ENCODE measurements around the gene STOX2. TPM values are rescaled to one million over a fixed set of nuclear protein-coding genes. Genes with fewer than 3 reads are reported as not detected.

STOX2 gene
- total and polyA plus RNA-seq, 10 donors, result 0.53 to 42.8 (median 28.6) TPM

- Histone ChIP-seq H3K27ac (peak overlapping the region in 5 of 8 donors; percentile 12 to 51 (median 36)), H3K9me3 (no peaks in the 10 kb centered on the region), H3K4me3 (no peak overlapping the region), H3K27me3 (replicated peaks in 1 of 7) (no peaks in the 10 kb centered on the region), H3K4me1 (no peaks in the 10 kb centered on the region), H3K36me3 (no peaks in the 10 kb centered on the region)
- intact Hi-C loops (cut with DNase I; ENCODE audit: low total_unique reads), result no loop called here
- TF ChIP-seq POLR2A (IDR thresholded peaks at IDR 0.05) (no peak), POLR2AphosphoS5 (IDR thresholded peaks at IDR 0.05) (no peak), CTCF (IDR thresholded peaks at IDR 0.05 in 8 of 11, conservative IDR thresholded peaks at IDR 0.05 in 3 of 11) (no peak)
- 74 to 82% (median 81%) methylated on average over 26 of the region's 26 CpGs for WGBS, 5 donors
- no peak for DNase-seq
Measured at GRCh38 chr4:184019667-184020623, 114.8 kb downstream of the STOX2 start.

GRCh38 chr4:184021389-184021788 is 116.3 kb downstream of the STOX2 start:
- 83 to 93% (median 86%) methylated on average over 3 of the region's 3 CpGs for WGBS, 5 donors
- H3K9me3 ChIP-seq, result no peaks in the 10 kb centered on the region
- H3K36me3 ChIP-seq, result no peaks in the 10 kb centered on the region
- no peak overlapping the region for H3K27ac ChIP-seq
- H3K4me3 ChIP-seq, result no peak overlapping the region
- TF ChIP-seq POLR2A (IDR thresholded peaks at IDR 0.05), result no peak
- TF ChIP-seq CTCF (IDR thresholded peaks at IDR 0.05 in 8 of 11, conservative IDR thresholded peaks at IDR 0.05 in 3 of 11), result no peak
- TF ChIP-seq POLR2AphosphoS5 (IDR thresholded peaks at IDR 0.05), result no peak
- no peaks in the 10 kb centered on the region for H3K27me3 ChIP-seq (replicated peaks in 1 of 7)
- intact Hi-C loops (cut with DNase I; ENCODE audit: low total_unique reads), result no loop called here
- H3K4me1 ChIP-seq, result no peaks in the 10 kb centered on the region
- no peak for DNase-seq

- H3K4me1 ChIP-seq, result peaks cover 0 to 5% (median under 1%) of the 10 kb centered on the region in 6 donors
- intact Hi-C loops (cut with DNase I; ENCODE audit: low total_unique reads), result no loop called here
- H3K9me3 ChIP-seq, result no peaks in the 10 kb centered on the region
- no peak for DNase-seq
- TF ChIP-seq CTCF (IDR thresholded peaks at IDR 0.05 in 8 of 11, conservative IDR thresholded peaks at IDR 0.05 in 3 of 11) (no peak), POLR2AphosphoS5 (IDR thresholded peaks at IDR 0.05) (no peak), POLR2A (IDR thresholded peaks at IDR 0.05) (no peak)
- H3K27me3 ChIP-seq (replicated peaks in 1 of 7), result no peaks in the 10 kb centered on the region
- 79 to 89% (median 85%) methylated on average over 9 of the region's 9 CpGs for WGBS, 5 donors
- H3K27ac ChIP-seq, result no peak overlapping the region
- H3K36me3 ChIP-seq, result no peaks in the 10 kb centered on the region
- no peak overlapping the region for H3K4me3 ChIP-seq
Measured at GRCh38 chr4:184022679-184023383, 117.7 kb downstream of the STOX2 start.

- Histone ChIP-seq H3K4me1 (peaks cover 0 to 22% (median 10%) of the 10 kb centered on the region in 6 donors), H3K27ac (no peak overlapping the region), H3K4me3 (no peak overlapping the region), H3K27me3 (replicated peaks in 1 of 7) (peaks cover 0 to under 1% (median 0%) of the 10 kb centered on the region in 7 donors), H3K9me3 (no peaks in the 10 kb centered on the region), H3K36me3 (no peaks in the 10 kb centered on the region)
- no peak for TF ChIP-seq CTCF (IDR thresholded peaks at IDR 0.05 in 8 of 11, conservative IDR thresholded peaks at IDR 0.05 in 3 of 11)
- TF ChIP-seq POLR2AphosphoS5 (IDR thresholded peaks at IDR 0.05), result no peak
- intact Hi-C loops (cut with DNase I; ENCODE audit: low total_unique reads), result no loop called here
- DNase-seq, result no peak
- WGBS, 5 donors, result 87 to 95% (median 89%) methylated on average over 4 of the region's 4 CpGs
Measured at GRCh38 chr4:184024637-184025036, 119.5 kb downstream of the STOX2 start.
